ENCODE measurements around the gene ADORA1.

ADORA1 gene

GRCh38 chr1:203153989-203154821, 26.7 kb downstream of the ADORA1 start:
- no peak for DNase-seq

- no peak for DNase-seq
These were observed 28.8 kb downstream of the ADORA1 start for GRCh38 chr1:203156280-203156679.

- DNase-seq, result no peak
These were observed 30.9 kb downstream of the ADORA1 start for GRCh38 chr1:203158423-203158822.

DNA sequence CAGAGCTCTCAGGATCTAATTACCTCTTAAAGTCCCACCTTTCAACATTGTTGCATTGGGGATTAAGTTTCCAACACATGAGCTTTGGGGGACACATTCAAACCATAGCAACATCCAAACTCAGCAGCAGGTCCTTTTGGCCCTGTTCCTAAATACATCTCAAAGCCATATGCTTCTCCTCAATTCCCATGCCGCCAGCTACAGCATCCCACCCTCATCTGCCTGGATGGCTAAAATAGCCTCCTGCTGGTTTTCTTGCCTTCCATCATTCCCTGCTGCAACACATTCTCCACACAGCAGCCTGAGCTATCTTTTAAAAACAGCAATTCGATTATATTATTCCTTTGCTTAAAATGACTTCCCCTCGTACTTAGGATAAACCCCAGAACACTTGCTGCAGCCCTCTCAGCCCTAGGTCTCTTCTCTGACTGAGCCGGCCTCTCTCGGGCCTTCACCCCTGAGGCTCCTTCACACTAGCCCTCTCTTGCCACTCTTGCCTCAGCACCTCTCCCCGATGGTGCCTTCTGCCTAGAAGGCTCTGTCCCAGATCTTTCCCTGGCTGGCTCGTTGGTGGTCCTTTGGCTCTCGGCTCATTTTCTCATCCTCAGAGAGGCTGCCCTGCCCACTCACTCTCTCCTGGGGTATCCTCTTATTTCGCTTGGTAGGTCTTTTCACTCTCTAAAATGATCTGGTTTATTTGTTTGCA, 31.6 kb downstream of the ADORA1 start:
- DNase-seq, result peak in 11 of 58 donors; percentile 9 to 67 (median 37)

DNA sequence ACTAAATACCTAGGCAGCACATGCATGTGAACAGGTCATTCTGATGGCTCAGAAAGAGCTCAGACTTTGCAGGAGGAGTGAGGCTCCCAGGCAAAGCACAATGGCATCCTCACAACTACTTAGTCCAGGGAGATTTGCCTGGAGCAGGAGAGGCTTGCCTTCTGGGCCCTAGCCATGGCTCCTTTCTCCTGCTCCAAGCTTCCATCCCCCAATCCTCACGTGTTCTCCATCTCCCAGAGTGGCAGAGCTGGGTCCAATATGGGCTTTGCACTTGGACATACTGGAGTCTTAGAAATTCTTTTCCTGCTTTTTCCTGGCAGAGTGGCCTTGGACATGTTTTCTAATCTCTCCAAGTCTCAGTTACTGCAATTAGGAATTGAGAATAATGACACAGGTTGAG, 32.3 kb downstream of the ADORA1 start:
- DNase-seq, result peak in 11 of 58 donors; percentile 24 to 42 (median 29)

DNA sequence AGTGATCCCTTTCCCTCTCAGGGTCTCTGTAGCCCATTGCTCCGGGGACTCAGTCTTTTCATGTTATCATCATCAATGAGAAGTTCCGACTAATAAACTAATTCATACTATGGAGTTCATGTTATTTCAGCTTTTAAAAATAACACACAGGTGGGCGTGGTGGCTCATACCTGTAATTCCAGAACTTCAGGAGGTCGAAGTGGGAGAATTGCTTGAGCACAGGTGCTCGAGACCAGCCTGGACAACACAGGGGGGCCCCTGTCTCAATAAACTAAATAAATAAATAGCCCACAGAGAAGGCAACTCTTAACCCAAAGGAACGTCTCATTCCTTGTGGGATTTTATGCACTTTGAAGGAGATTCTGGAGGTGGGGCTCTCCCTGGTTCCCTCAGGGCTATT, 33.6 kb downstream of the ADORA1 start:
- DNase-seq, result no peak

GRCh38 chr1:203161703-203162102, 34.2 kb downstream of the ADORA1 start:
- DNase-seq, result no peak

GRCh38 chr1:203162403-203162802, 34.9 kb downstream of the ADORA1 start:
- DNase-seq, result no peak

DNA sequence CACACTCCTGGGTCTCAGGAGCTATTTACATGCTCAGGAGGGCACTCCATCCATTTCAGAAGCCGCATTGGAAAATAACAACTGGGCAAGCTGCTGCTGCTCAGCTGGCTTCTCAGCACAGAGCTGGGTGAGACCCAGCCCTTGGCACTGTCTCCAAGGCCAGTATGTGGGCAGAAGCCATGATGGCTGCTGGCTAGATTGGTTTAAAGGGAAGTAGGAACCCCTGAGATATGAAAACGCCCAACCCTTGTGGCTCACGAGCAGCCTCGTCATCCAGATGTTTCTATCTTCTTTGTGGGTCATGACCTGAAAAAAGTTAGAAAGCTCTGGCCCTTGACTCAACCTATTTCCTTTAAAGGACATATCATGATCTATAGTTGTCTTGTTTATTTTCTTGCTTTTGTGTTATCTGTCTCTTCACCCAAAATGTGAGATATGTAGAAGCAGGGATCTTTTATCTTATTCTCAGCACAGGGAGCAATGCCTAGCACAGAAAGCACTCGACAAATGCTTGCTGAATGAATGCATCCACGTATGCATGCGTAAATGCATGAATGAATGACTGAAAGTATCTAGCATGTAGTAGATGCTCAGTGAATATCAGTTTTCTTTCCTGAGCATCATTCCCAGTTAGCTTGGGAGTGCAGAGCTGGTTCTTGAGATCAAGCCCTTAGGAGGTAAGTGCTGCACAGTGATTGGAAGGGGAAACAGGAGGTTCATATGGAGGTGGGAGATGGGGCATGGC, 36.5 kb downstream of the ADORA1 start:
- DNase-seq, result peak in 15 of 58 donors; percentile 7 to 54 (median 39)

DNA sequence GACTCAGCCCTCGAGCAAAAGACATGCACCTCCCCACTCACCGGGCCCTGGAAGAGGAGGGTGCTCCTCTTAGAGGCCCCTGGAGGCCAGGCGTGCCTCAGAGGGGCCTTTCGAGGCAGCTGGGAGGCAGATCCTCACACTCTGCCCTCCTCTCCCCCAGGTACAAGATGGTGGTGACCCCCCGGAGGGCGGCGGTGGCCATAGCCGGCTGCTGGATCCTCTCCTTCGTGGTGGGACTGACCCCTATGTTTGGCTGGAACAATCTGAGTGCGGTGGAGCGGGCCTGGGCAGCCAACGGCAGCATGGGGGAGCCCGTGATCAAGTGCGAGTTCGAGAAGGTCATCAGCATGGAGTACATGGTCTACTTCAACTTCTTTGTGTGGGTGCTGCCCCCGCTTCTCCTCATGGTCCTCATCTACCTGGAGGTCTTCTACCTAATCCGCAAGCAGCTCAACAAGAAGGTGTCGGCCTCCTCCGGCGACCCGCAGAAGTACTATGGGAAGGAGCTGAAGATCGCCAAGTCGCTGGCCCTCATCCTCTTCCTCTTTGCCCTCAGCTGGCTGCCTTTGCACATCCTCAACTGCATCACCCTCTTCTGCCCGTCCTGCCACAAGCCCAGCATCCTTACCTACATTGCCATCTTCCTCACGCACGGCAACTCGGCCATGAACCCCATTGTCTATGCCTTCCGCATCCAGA, 37.7 kb downstream of the ADORA1 start:
- no peak for DNase-seq

DNA sequence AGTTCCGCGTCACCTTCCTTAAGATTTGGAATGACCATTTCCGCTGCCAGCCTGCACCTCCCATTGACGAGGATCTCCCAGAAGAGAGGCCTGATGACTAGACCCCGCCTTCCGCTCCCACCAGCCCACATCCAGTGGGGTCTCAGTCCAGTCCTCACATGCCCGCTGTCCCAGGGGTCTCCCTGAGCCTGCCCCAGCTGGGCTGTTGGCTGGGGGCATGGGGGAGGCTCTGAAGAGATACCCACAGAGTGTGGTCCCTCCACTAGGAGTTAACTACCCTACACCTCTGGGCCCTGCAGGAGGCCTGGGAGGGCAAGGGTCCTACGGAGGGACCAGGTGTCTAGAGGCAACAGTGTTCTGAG, 38.3 kb downstream of the ADORA1 start:
- DNase-seq, result no peak

- no peak for DNase-seq
These were observed 38.8 kb downstream of the ADORA1 start for GRCh38 chr1:203166192-203166940.

DNA sequence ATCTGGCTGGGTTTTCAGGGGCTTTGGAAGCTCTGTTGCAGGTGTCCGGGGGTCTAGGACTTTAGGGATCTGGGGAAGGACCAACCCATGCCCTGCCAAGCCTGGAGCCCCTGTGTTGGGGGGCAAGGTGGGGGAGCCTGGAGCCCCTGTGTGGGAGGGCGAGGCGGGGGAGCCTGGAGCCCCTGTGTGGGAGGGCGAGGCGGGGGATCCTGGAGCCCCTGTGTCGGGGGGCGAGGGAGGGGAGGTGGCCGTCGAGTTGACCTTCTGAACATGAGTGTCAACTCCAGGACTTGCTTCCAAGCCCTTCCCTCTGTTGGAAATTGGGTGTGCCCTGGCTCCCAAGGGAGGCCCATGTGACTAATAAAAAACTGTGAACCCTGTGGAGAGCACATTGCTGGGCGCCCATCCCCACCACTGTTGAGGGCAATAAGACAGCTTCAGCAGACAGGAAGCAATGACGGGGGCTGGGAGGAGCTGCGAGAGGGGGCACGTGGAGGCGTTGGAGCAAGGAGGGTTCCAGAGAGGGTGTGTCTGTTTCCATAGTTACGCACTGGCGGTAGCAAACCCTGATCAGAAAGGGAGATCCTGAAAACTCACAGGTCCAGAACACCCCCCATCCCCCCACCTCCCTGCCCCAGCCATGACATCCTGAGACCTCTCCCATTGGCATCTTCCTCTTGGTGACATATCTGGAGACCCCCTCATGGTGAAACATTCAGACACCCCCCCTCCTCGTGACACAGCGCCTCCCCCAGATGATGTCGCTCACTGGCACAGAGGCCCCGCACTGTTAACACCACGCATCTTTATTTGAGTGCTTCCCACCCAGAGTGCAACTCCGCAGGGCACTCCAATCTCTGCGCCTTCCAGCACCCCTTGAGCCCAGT, 39.7 kb downstream of the ADORA1 start:
- DNase-seq, result peak in 1 of 58 donors; percentile 48

DNA sequence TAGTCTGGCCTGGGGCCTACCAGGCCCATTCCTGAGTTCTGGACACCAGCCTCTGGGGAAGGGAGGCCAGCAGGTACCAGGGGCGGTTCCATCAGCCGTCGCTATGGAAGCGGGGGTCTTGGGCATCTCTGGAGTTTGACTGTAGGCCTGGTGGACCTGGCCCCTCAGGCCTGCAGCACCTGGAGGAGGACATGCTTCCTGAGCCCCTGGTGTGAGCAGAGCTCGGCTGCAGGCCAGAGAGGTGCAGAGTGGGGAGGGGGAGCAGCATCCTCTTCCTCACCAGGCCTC, 40.3 kb downstream of the ADORA1 start:
- no peak for DNase-seq

DNA sequence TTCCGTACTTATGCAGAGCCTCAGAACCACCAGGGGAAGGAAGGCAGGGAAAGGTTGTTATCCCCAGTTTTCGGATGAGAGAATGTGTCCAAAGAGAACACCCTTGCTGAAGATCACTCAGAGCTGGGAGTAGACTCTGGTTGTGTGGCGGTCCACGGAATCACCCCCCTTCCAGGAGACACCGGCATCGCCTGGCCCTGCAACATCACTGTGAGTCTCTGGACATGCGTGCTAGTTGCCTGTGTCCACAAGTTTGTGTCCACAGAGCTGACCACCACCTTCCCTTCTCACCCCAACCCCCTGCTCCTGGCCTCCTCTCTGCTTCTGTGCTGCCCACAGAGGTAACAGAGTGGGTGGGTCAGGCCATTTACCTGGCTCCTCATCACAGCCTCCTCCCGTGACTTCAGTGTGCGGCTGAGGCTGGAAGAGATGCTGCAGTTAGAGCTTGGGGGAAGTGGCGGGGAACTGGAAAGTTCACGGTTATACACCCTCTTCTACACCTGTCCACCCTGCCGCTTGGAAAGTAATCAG, 40.8 kb downstream of the ADORA1 start:
- no peak for DNase-seq

DNA sequence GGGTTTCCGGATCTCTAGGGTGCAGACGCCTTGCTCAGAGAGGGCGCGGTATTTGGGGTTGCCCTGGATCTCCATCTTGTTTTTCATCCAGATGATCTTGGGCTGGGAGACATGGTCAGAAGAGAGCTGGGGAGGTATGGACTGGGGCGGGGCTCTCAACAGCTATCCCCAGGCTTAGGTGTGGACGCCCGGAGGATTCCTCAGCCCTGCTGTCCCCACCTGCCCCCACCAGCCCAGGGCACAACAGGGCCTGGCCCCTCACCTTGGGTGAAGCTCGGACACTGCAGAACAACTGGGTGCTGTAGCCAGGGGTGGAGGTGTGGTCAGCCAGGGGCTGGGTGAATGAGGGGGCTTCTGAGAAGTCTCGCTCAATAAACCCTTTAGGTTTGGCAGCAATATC, 41.5 kb downstream of the ADORA1 start:
- no peak for DNase-seq

DNA sequence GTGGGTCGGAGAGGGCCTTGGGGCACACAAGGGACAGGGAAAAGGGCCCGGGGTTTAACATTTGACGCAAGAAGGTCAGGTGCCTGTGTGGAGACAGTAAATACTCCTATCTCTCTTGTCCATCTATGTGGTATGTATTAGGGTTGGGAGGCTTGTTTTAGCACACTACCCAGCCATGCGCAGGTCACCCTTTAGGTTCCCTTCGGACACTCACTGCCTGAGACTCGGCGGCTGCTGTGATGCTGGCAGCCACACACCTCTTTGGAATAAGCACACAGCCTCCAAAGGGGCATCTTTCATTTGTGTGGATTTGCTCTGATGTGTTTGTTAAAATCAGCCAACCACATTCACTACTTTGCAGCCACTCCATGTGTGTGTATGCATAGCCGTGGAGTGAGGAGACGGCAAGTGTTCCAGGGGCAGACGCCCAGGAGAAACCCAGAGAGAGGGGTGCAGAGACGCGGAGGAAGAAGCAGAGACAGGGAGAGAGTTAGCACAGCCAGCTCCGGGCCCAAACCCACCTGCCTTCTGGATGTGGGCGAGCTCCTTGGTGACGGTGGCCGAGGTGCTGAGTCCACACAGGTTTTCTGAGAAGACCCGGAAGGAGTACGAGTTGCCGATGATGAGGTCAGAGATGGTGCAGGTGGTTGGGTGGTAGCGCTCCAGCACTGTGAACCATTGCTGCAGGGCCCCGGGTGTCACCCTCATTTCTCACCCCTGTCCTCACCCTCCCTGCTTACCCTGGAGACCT, 42.4 kb downstream of the ADORA1 start:
- no peak for DNase-seq

- DNase-seq, result no peak
These were observed 43.3 kb downstream of the ADORA1 start for GRCh38 chr1:203170625-203171330.
